Stomach (tissue), 9 donors: Measurements from ENCODE around the gene SENP2. TPM values are rescaled to one million over a fixed set of nuclear protein-coding genes. Genes with fewer than 3 reads are reported as not detected.

ENCODE experiments used
- DNase-seq, 2 donors: peaks; one replicate each; pipeline versions ENCODE4 v3.0.0 to v3.0.0-alpha.2; 2013 to 2019
- H3K27ac ChIP-seq, 5 donors: fragments of 200-600 bp in 4 of 5; sonication (generic) in 4 of 5; one replicate each; pipeline ENCODE4 v1.5.1; 2013 to 2019; ENCODE audit warnings: mild to moderate bottlenecking in 1 of 5, moderate library complexity in 1 of 5
- H3K27me3 ChIP-seq, 3 donors: fragments of 200-600 bp; sonication (generic); one replicate each; pipeline ENCODE4 v1.5.1; 2017 to 2019; ENCODE audit warnings: mixed run types in 1 of 3
- H3K36me3 ChIP-seq, 4 donors: fragments of 200-600 bp; sonication (generic); 1 replicate in 3 of 4; 2 replicates in 1 of 4; pipeline ENCODE4 v1.5.1; 2016 to 2019
- H3K4me1 ChIP-seq, 4 donors: fragments of 200-600 bp; sonication (generic); one replicate each; pipeline ENCODE4 v1.5.1; 2016 to 2019
- H3K4me3 ChIP-seq, 4 donors: fragments of 200-600 bp; sonication (generic) in 3 of 4; one replicate each; pipeline ENCODE4 v1.5.1; 2016 to 2019; ENCODE audit warnings: mild to moderate bottlenecking in 1 of 4
- H3K9me3 ChIP-seq, 4 donors: fragments of 200-600 bp; sonication (generic); one replicate each; pipeline ENCODE4 v1.5.1; 2016 to 2019
- EP300 ChIP-seq: sonication (generic); formaldehyde crosslinking; IDR thresholded peaks from one replicate; pipeline ENCODE4 v1.6.1; 2017; ENCODE audit warnings: antibody characterized with exemption
- POLR2A ChIP-seq, 4 donors: fragments of 450-650 bp; IDR thresholded peaks; one replicate each; pipeline ENCODE4 v1.6.1; 2016; ENCODE audit warnings: antibody characterized with exemption in 4 of 4, control low read depth in 2 of 4, mild to moderate bottlenecking in 1 of 4, moderate library complexity in 1 of 4
- POLR2AphosphoS5 ChIP-seq, 3 donors: sonication (generic); formaldehyde crosslinking; IDR thresholded peaks; one replicate each; pipeline ENCODE4 v1.6.1; 2016; ENCODE audit warnings: antibody characterized with exemption in 3 of 3
- WGBS, 5 donors: extraction: QIAGEN DNeasy Blood & Tissue Kit in 3 of 5; methylation state at CpG; one replicate each; pipeline versions ENCODE4 v1.1.5 to v1.1.7; 2013 to 2018; 5-methylcytosine and 5-hydroxymethylcytosine counted together
- intact Hi-C: fragments of 100-400 bp; cut with DNase I; formaldehyde crosslinking; loops from one replicate; pipeline ENCODE4 v1.15.1; 2023; ENCODE audit warnings: low total_unique reads
- polyA plus RNA-seq, 3 donors: library from polyadenylated mRNA; stranded (reverse); fragments of 200-250 nt; gene quantifications; one replicate each; pipeline ENCODE4 v1.2.3, GENCODE V29; 2013
- total RNA-seq, 5 donors: library from RNA; depleted of rRNA; stranded (reverse); fragments of >200 nt; gene quantifications; one replicate each; pipeline versions ENCODE4 v1.1.0 to v1.2.3, GENCODE V29; 2014 to 2016
- TF ChIP-seq, protein P1 (sequence below), 7 experiments: fragments of 450-650 bp in 4 of 7; fragments of 200-600 bp in 3 of 7; sonication (generic) in 3 of 7; IDR thresholded peaks; one replicate each; pipeline ENCODE4 v1.5.1; 2016 to 2019; ENCODE audit warnings: antibody characterized with exemption in 7 of 7, control low read depth in 2 of 7, mild to moderate bottlenecking in 1 of 7
- donor health status: healthy with polysubstance abuse.
- donor health status: Bipolar disorder and iron deficiency.
- donor health status: healthy.

SENP2 gene
- total and polyA plus RNA-seq, 8 donors: 2.3 to 146 (median 16.5) TPM

DNA sequence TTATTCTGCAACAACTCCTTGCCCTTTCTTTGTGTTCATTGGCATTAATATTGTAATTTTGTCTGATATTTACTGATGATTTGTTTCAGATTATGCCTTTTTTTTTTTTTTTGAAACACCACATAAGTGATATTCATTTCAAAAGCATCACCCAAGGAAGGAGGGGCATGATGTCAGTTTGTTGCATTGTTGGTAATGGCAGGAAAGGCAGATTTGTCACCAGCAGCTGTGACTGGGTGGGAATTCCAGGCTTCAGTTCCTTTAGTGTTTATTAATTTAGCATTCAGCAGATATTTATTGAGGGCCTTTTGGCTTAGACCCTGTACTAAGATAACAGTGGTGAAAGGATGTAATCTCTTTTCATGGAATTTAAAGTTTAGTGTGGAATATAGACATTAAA, 19.5 kb downstream of the SENP2 start:
- DNase-seq: no peak
- no peaks in the 10 kb centered on the region for H3K27me3 ChIP-seq
- H3K4me1 ChIP-seq: no peaks in the 10 kb centered on the region
- H3K36me3 ChIP-seq: peaks cover 63 to 100% (median 98%) of the 10 kb centered on the region in 4 donors
- H3K9me3 ChIP-seq: no peaks in the 10 kb centered on the region
- no peak for TF ChIP-seq POLR2A (IDR thresholded peaks at IDR 0.05)
- no peak for TF ChIP-seq POLR2AphosphoS5 (IDR thresholded peaks at IDR 0.05)
- no peak for TF ChIP-seq EP300
- TF ChIP-seq, protein P1, sequence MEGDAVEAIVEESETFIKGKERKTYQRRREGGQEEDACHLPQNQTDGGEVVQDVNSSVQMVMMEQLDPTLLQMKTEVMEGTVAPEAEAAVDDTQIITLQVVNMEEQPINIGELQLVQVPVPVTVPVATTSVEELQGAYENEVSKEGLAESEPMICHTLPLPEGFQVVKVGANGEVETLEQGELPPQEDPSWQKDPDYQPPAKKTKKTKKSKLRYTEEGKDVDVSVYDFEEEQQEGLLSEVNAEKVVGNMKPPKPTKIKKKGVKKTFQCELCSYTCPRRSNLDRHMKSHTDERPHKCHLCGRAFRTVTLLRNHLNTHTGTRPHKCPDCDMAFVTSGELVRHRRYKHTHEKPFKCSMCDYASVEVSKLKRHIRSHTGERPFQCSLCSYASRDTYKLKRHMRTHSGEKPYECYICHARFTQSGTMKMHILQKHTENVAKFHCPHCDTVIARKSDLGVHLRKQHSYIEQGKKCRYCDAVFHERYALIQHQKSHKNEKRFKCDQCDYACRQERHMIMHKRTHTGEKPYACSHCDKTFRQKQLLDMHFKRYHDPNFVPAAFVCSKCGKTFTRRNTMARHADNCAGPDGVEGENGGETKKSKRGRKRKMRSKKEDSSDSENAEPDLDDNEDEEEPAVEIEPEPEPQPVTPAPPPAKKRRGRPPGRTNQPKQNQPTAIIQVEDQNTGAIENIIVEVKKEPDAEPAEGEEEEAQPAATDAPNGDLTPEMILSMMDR (IDR thresholded peaks at IDR 0.05): no peak
- H3K4me3 ChIP-seq: no peak overlapping the region
- intact Hi-C loops: no loop called here
- H3K27ac ChIP-seq: no peak overlapping the region

DNA sequence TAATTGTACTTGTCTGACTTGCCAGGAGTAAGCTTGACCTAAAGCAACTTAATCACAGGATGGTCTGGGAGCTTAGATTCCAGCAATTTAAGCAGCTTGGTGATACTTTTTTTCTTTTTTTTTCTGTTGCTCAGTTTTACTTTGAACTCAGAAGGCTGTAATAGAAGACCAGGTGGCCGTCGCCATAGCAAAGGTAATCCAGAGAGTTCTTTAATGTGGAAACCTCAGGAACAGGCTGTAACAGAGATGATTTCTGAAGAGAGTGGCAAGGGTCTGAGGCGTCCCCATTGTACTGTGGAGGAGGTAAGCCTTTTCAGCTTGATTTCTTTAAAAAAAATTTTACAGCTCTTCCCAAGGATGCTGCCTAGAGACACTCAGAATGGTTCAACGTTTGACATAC, 20.1 kb downstream of the SENP2 start:
- 82 to 91% (median 86%) methylated on average over 4 of the region's 4 CpGs for WGBS, 5 donors

DNA sequence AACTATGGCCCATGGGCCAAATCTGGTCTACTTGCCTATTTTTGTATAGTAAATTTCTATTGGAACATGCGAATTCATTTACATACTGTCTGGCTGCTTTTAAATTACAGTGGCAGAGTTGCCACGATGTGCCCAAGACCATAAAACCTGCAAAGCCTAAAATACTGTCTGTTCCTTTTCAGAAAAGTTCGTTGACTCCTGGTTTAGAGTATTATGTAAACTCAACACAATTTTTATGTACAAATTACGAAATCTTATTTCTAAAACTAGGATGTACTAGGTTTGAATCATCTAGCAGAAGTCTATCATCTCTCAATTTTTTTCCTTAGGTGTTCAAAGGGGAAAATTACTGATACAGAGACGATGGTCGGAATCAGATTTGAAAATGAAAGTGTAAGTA, 26.9 kb downstream of the SENP2 start:
- DNase-seq: no peak
- peaks cover 59 to 100% (median 100%) of the 10 kb centered on the region in 4 donors for H3K36me3 ChIP-seq
- no peaks in the 10 kb centered on the region for H3K27me3 ChIP-seq
- H3K4me3 ChIP-seq: no peak overlapping the region
- H3K4me1 ChIP-seq: no peaks in the 10 kb centered on the region
- no peaks in the 10 kb centered on the region for H3K9me3 ChIP-seq
- TF ChIP-seq EP300 (no peak), POLR2AphosphoS5 (IDR thresholded peaks at IDR 0.05) (no peak), POLR2A (IDR thresholded peaks at IDR 0.05) (no peak)
- TF ChIP-seq, protein P1 (IDR thresholded peaks at IDR 0.05): no peak
- 74 to 84% (median 82%) methylated on average over 6 of the region's 6 CpGs for WGBS, 5 donors
- intact Hi-C loops: no loop called here
- H3K27ac ChIP-seq: no peak overlapping the region

More for the DNA sequence above, 20.1 kb downstream of the SENP2 start:
- intact Hi-C loops: no loop called here
- Histone ChIP-seq H3K9me3 (no peaks in the 10 kb centered on the region), H3K4me3 (no peak overlapping the region), H3K27me3 (no peaks in the 10 kb centered on the region), H3K4me1 (no peaks in the 10 kb centered on the region), H3K36me3 (peaks cover 63 to 100% (median 98%) of the 10 kb centered on the region in 4 donors), H3K27ac (no peak overlapping the region)
- TF ChIP-seq, protein P1 (IDR thresholded peaks at IDR 0.05): no peak
- TF ChIP-seq POLR2A (IDR thresholded peaks at IDR 0.05) (no peak), EP300 (no peak), POLR2AphosphoS5 (IDR thresholded peaks at IDR 0.05) (no peak)
- no peak for DNase-seq

DNA sequence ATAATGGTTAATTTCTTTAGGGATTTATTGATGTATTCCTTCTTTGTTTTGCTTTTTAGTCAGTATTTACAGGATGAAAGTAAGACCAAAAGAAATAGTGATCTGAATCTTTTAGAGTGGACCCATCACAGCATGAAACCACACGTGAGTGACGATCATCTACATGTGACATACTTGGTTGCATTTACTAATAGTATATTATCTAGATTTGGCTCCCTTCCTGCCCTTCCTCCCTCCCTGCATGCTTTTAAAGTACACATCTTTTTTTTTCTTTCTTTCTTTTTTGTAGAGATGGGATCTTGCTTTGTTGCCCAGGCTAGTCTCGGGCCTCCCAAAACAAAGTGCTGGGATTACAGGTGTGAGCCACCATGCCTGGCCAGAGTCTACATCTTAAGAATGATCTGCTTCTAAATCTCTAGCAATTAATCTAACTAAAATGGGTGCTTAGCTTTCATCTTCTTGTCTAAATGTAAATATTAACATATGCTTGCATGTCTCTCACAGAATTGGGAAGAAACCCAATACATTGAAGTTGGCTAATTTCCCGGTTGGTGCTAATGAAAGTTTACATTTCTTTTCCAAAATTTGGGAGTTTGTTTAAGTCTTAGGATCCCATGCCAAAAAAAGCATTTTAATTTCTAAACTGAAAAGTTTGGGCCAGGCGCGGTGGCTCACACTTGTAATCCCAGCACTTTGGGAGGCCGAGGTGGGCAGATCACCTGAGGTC, 38.0 kb downstream of the SENP2 start:
- 69 to 83% (median 77%) methylated on average over 7 of the region's 7 CpGs for WGBS, 5 donors
- no peaks in the 10 kb centered on the region for H3K9me3 ChIP-seq
- peaks cover 36 to 97% (median 96%) of the 10 kb centered on the region in 4 donors for H3K36me3 ChIP-seq
- intact Hi-C loops: no loop called here
- TF ChIP-seq, protein P1 (IDR thresholded peaks at IDR 0.05): no peak
- TF ChIP-seq POLR2A (IDR thresholded peaks at IDR 0.05) (no peak), POLR2AphosphoS5 (IDR thresholded peaks at IDR 0.05) (no peak), EP300 (no peak)
- no peak overlapping the region for H3K27ac ChIP-seq
- no peak for DNase-seq
- no peak overlapping the region for H3K4me3 ChIP-seq
- no peaks in the 10 kb centered on the region for H3K4me1 ChIP-seq
- no peaks in the 10 kb centered on the region for H3K27me3 ChIP-seq
